Nephron progenitor cell (in vitro differentiated cells): Measurements from ENCODE around the gene NPC1.

ENCODE experiments used
- DNase-seq: peaks from one replicate; pipeline ENCODE4 v3.0.0; 2021
- H3K27ac Mint-ChIP-seq: 2 replicates; pipeline ENCODE4 v1.8.0; 2021; ENCODE audit warnings: mild to moderate bottlenecking, moderate library complexity, mixed read lengths
- H3K27me3 Mint-ChIP-seq: 2 replicates; pipeline ENCODE4 v1.8.0; 2021; ENCODE audit warnings: mild to moderate bottlenecking, low read depth, mixed read lengths; ENCODE audit not compliant: poor library complexity
- H3K36me3 Mint-ChIP-seq: 2 replicates; pipeline ENCODE4 v1.8.0; 2021; ENCODE audit warnings: low read depth, mixed read lengths
- H3K4me1 Mint-ChIP-seq: 2 replicates; pipeline ENCODE4 v1.8.0; 2021; ENCODE audit warnings: mixed read lengths
- H3K4me3 Mint-ChIP-seq: 2 replicates; pipeline ENCODE4 v1.8.0; 2021; ENCODE audit warnings: mild to moderate bottlenecking, moderate library complexity, mixed read lengths
- H3K9me3 Mint-ChIP-seq: 2 replicates; pipeline ENCODE4 v1.8.0; 2021; ENCODE audit warnings: mild to moderate bottlenecking, moderate library complexity, mixed read lengths
- CTCF ChIP-seq: fragments of 200-600 bp; sonication (generic); IDR thresholded peaks from 2 replicates; pipeline ENCODE4 v1.5.0; 2021; ENCODE audit warnings: antibody characterized with exemption

Gene NPC1

GRCh38 chr18:23574611-23575308 is 11.5 kb downstream of the NPC1 start:
- H3K9me3 Mint-ChIP-seq: peaks cover 4% of the 10 kb centered on the region
- no peak for TF ChIP-seq CTCF
- peaks cover 26% of the 10 kb centered on the region for H3K4me1 Mint-ChIP-seq
- H3K36me3 Mint-ChIP-seq: peaks cover 29% of the 10 kb centered on the region
- no peaks in the 10 kb centered on the region for H3K27me3 Mint-ChIP-seq
- H3K4me3 Mint-ChIP-seq: no peak overlapping the region
- no peak for DNase-seq
- peak overlapping the region; percentile 36 for H3K27ac Mint-ChIP-seq

DNA sequence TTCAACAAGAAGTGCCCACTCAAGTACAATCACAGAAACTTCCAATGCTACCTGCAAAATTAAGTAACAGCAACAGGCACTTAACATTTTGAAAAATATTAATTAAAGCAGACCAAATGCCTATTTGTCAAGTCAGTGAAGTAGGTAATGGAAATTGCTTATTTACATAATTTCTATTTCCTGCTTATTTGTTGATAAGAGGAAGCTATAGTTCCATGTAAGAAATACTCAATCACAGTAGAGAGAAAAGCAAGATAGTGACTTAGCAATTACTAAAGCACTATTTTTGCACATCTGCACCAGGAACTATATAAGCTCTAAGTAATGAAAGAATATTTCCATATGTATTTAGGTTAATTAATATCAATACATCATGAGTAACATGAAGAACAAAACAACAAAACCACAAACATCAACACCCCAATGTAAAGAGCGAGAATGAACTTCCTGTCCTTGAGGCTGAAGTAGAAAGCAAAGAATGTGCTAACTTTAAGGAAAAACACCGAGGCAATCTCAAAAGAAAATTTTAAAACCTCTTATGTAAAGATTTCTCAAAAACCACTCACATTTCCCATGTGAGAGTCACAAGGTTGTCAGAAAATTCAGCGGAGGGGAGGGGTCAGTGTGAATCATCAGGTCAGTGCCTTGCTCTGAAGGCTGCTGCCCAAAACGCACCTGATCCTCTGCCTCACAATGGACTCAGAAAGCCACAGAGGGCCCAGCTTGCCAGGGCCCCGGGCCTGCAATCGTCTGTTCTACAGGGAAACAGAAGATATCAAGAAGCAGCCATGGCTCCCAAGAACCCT is 12.5 kb downstream of the NPC1 start:
- Mint-ChIP-seq H3K4me1 (peaks cover 17% of the 10 kb centered on the region), H3K4me3 (no peak overlapping the region), H3K9me3 (peaks cover 4% of the 10 kb centered on the region), H3K27ac (peak overlapping the region; percentile 36), H3K36me3 (peaks cover 33% of the 10 kb centered on the region), H3K27me3 (no peaks in the 10 kb centered on the region)
- no peak for TF ChIP-seq CTCF
- no peak for DNase-seq

DNA sequence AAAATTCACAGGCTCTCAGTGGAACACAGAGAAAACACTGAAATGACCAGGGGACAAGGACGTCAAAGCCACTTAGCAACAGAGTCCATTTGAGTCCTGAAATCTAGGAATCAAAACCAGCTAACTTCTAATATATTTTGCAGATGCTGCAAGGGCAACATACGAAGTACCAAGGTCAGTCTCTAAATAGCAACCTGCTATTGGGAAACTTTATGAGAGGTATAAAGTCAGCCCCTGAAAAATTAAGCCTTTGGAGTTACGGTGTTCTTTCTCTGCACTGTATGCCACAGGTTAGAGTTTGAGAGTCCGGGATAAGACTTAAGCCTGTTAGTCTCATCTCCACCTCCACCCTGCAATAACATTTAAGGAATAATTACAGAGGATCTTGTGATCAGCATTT is 13.3 kb downstream of the NPC1 start:
- DNase-seq: no peak
- H3K36me3 Mint-ChIP-seq: peaks cover 32% of the 10 kb centered on the region
- no peak overlapping the region for H3K27ac Mint-ChIP-seq
- H3K4me3 Mint-ChIP-seq: no peak overlapping the region
- TF ChIP-seq CTCF: no peak
- H3K4me1 Mint-ChIP-seq: peaks cover 11% of the 10 kb centered on the region
- H3K9me3 Mint-ChIP-seq: no peaks in the 10 kb centered on the region
- H3K27me3 Mint-ChIP-seq: no peaks in the 10 kb centered on the region

GRCh38 chr18:23572570-23572969 is 13.7 kb downstream of the NPC1 start:
- TF ChIP-seq CTCF: no peak
- H3K36me3 Mint-ChIP-seq: peaks cover 36% of the 10 kb centered on the region

GRCh38 chr18:23572012-23572411 is 14.3 kb downstream of the NPC1 start:
- TF ChIP-seq CTCF: no peak
- H3K4me1 Mint-ChIP-seq: peaks cover 11% of the 10 kb centered on the region
- DNase-seq: no peak
- peaks cover 41% of the 10 kb centered on the region for H3K36me3 Mint-ChIP-seq
- no peak overlapping the region for H3K4me3 Mint-ChIP-seq
- H3K27ac Mint-ChIP-seq: no peak overlapping the region
- H3K9me3 Mint-ChIP-seq: no peaks in the 10 kb centered on the region
- H3K27me3 Mint-ChIP-seq: no peaks in the 10 kb centered on the region

More at GRCh38 chr18:23572570-23572969, 13.7 kb downstream of the NPC1 start:
- H3K9me3 Mint-ChIP-seq: no peaks in the 10 kb centered on the region
- DNase-seq: no peak
- no peaks in the 10 kb centered on the region for H3K27me3 Mint-ChIP-seq
- H3K4me1 Mint-ChIP-seq: peaks cover 11% of the 10 kb centered on the region
- H3K27ac Mint-ChIP-seq: peak overlapping the region; percentile 32
- no peak overlapping the region for H3K4me3 Mint-ChIP-seq
